Measurements from ENCODE around the gene FZD7.

The FZD7 gene

DNA sequence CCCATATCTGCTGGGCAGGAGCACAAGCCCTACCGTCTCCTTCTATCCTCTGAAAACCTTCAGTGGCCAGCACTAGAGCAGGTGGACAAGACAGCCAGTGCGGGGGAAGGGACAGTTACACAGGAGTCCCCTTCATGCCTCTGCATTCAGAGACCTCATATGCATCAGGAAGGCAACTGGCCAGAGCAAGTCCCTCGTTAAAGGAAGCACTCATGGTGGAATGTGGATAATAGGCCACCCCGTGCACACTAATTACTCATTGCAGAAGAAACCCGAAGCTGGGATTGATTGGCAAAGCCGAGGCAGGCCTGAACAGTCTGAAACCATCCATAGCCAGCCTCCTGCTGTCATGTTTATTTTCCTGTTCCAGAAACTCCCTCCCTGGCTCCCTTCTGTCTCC lies 50.6 kb downstream of the FZD7 start:
- H3K4me3 ChIP-seq (replicated peaks in 1 of 2; ENCODE audit: low read depth in 2 of 2, low read length in 2 of 2) = no peak overlapping the region
- no peak for TF ChIP-seq CTCF (IDR thresholded peaks at IDR 0.05; ENCODE audit: low read depth, low read length)
- DNase-seq (ENCODE audit: low read depth in 2 of 2) = no peak
